Liver (tissue), 9 donors: Measurements from ENCODE around the gene HTR4. TPM values are rescaled to one million over a fixed set of nuclear protein-coding genes. Genes with fewer than 3 reads are reported as not detected.

Experiments
- DNase-seq: peaks from one replicate; pipeline ENCODE4 v3.0.0-alpha.2; 2017; ENCODE audit warnings: low spot score
- H3K27ac ChIP-seq, 2 donors: one replicate each; pipeline ENCODE4 v1.7.0; 2013; ENCODE audit warnings: inconsistent platforms in 2 of 2, low read length in 2 of 2, control low read depth in 1 of 2, low read depth in 1 of 2, mild to moderate bottlenecking in 1 of 2
- H3K27me3 ChIP-seq, 4 donors: one replicate each; pipeline versions ENCODE4 v1.6.1 to v1.7.0; 2013; ENCODE audit warnings: low read length in 3 of 4, inconsistent platforms in 1 of 4, mild to moderate bottlenecking in 1 of 4, moderate library complexity in 1 of 4; ENCODE audit not compliant: control insufficient read depth in 4 of 4, insufficient read depth in 4 of 4
- H3K36me3 ChIP-seq, 4 donors: one replicate each; pipeline versions ENCODE4 v1.6.1 to v1.7.0; 2013; ENCODE audit warnings: low read length in 3 of 4, mild to moderate bottlenecking in 3 of 4, low read depth in 1 of 4, moderate library complexity in 1 of 4; ENCODE audit not compliant: control insufficient read depth in 4 of 4, insufficient read depth in 3 of 4
- H3K4me1 ChIP-seq, 4 donors: one replicate each; pipeline versions ENCODE4 v1.6.1 to v1.7.0; 2013; ENCODE audit warnings: low read length in 3 of 4, mild to moderate bottlenecking in 3 of 4, moderate library complexity in 1 of 4; ENCODE audit not compliant: control insufficient read depth in 4 of 4, insufficient read depth in 4 of 4
- H3K4me3 ChIP-seq, 3 donors: one replicate each; pipeline versions ENCODE4 v1.6.1 to v1.7.0; 2013; ENCODE audit warnings: low read length in 3 of 3, control low read depth in 1 of 3, low read depth in 1 of 3, mild to moderate bottlenecking in 1 of 3
- H3K9ac ChIP-seq, 2 donors: one replicate each; pipeline ENCODE4 v1.7.0; 2013; ENCODE audit warnings: low read length in 2 of 2, mild to moderate bottlenecking in 2 of 2, moderate library complexity in 2 of 2, control low read depth in 1 of 2, low read depth in 1 of 2
- H3K9me3 ChIP-seq, 4 donors: one replicate each; pipeline versions ENCODE4 v1.6.1 to v1.7.0; 2013; ENCODE audit warnings: low read length in 3 of 4; ENCODE audit not compliant: control insufficient read depth in 4 of 4
- ATF3 ChIP-seq: IDR thresholded peaks from 2 replicates; pipeline ENCODE4 v1.6.1; 2016; ENCODE audit warnings: antibody characterized with exemption
- CTCF ChIP-seq: fragments of 150-350 bp; IDR thresholded peaks from 2 replicates; pipeline ENCODE4 v1.5.1; 2017; ENCODE audit warnings: improper control_type of control experiment, low read depth, low read length; ENCODE audit not compliant: missing input control
- EGR1 ChIP-seq, 2 donors: IDR thresholded peaks; 2 replicates each; pipeline ENCODE4 v1.6.1; 2016 to 2018; ENCODE audit warnings: antibody characterized with exemption in 2 of 2, low read depth in 2 of 2
- FOXA1 ChIP-seq: IDR thresholded peaks from 2 replicates; pipeline ENCODE4 v1.6.1; 2016; ENCODE audit warnings: antibody characterized with exemption
- FOXA2 ChIP-seq: IDR thresholded peaks from 2 replicates; pipeline ENCODE4 v1.6.1; 2016; ENCODE audit warnings: antibody characterized with exemption
- GABPA ChIP-seq, 2 donors: IDR thresholded peaks in 1 of 2; conservative IDR thresholded peaks in 1 of 2; 2 replicates each; pipeline ENCODE4 v1.6.1; 2016; ENCODE audit warnings: antibody characterized with exemption in 2 of 2, mild to moderate bottlenecking in 1 of 2, moderate library complexity in 1 of 2
- HNF4A ChIP-seq, 2 donors: conservative IDR thresholded peaks; 2 replicates each; pipeline ENCODE4 v1.6.1; 2016; ENCODE audit warnings: antibody characterized with exemption in 2 of 2, mild to moderate bottlenecking in 2 of 2
- HNF4G ChIP-seq: IDR thresholded peaks from 2 replicates; pipeline ENCODE4 v1.6.1; 2016; ENCODE audit warnings: antibody characterized with exemption
- JUND ChIP-seq, 2 donors: IDR thresholded peaks; 2 replicates each; pipeline ENCODE4 v1.6.1; 2016; ENCODE audit warnings: antibody characterized with exemption in 2 of 2
- MAX ChIP-seq: IDR thresholded peaks from 2 replicates; pipeline ENCODE4 v1.6.1; 2016; ENCODE audit warnings: antibody characterized with exemption
- NR2F2 ChIP-seq: IDR thresholded peaks from 2 replicates; pipeline ENCODE4 v1.6.1; 2016; ENCODE audit warnings: antibody characterized with exemption
- RAD21 ChIP-seq, 2 donors: IDR thresholded peaks; 2 replicates each; pipeline ENCODE4 v1.6.1; 2016; ENCODE audit warnings: antibody characterized with exemption in 2 of 2, mild to moderate bottlenecking in 2 of 2
- REST ChIP-seq: IDR thresholded peaks from 2 replicates; pipeline ENCODE4 v1.6.1; 2016; ENCODE audit warnings: antibody characterized with exemption, mild to moderate bottlenecking
- RXRA ChIP-seq, 2 donors: IDR thresholded peaks; 2 replicates each; pipeline ENCODE4 v1.6.1; 2017 to 2018; ENCODE audit warnings: antibody characterized with exemption in 2 of 2, mild to moderate bottlenecking in 1 of 2
- SP1 ChIP-seq: IDR thresholded peaks from 2 replicates; pipeline ENCODE4 v1.6.1; 2018; ENCODE audit warnings: antibody characterized with exemption, mild to moderate bottlenecking
- TAF1 ChIP-seq: conservative IDR thresholded peaks from 2 replicates; pipeline ENCODE4 v1.6.1; 2016; ENCODE audit warnings: antibody characterized with exemption, mild to moderate bottlenecking
- YY1 ChIP-seq: IDR thresholded peaks from 2 replicates; pipeline ENCODE4 v1.6.1; 2016; ENCODE audit warnings: antibody characterized with exemption, mild to moderate bottlenecking
- ZBTB33 ChIP-seq: IDR thresholded peaks from 2 replicates; pipeline ENCODE4 v1.6.1; 2016; ENCODE audit warnings: antibody characterized with exemption
- WGBS: extraction: QIAGEN DNeasy Blood & Tissue Kit; methylation state at CpG from one replicate; pipeline ENCODE4 v1.1.7; 2013; 5-methylcytosine and 5-hydroxymethylcytosine counted together
- polyA plus RNA-seq, 2 donors: library from polyadenylated mRNA; stranded (reverse) in 1 of 2; unstranded in 1 of 2; fragments of 200-250 nt in 1 of 2; fragments of >200 nt in 1 of 2; fragmentation: Nextera tagmentation in 1 of 2; extraction: Ambion mirVana in 1 of 2; gene quantifications; one replicate each; pipeline versions ENCODE4 v1.2.1 to v1.2.3, GENCODE V29; 2013 to 2015
- total RNA-seq, 2 donors: library from RNA; depleted of rRNA; stranded (reverse); fragments of >200 nt; gene quantifications; one replicate each; pipeline ENCODE4 v1.2.3, GENCODE V29; 2014
- donor health status: healthy.
- donor health status: healthy.
- donor health status: healthy.
- donor health status: healthy.
- donor health status: healthy.

The HTR4 gene
- total and polyA plus RNA-seq, 4 donors: 0.19 to 2.4 (median 0.98) TPM

- no peak for TF ChIP-seq CTCF
Measured at GRCh38 chr5:148436029-148436428, 218.3 kb downstream of the HTR4 start (continued).

- Histone ChIP-seq H3K36me3 (peaks cover 10 to 41% (median 31%) of the 10 kb centered on the region in 4 donors), H3K27ac (no peak overlapping the region), H3K27me3 (no peaks in the 10 kb centered on the region), H3K9me3 (no peaks in the 10 kb centered on the region), H3K4me1 (no peaks in the 10 kb centered on the region), H3K4me3 (no peak overlapping the region), H3K9ac (no peak overlapping the region)
- TF ChIP-seq HNF4G (no peak), GABPA (IDR thresholded peaks at IDR 0.05 in 1 of 2, conservative IDR thresholded peaks at IDR 0.05 in 1 of 2) (no peak), CTCF (no peak), EGR1 (IDR thresholded peaks at IDR 0.05; ENCODE audit: low read depth in 2 of 2) (no peak), RXRA (IDR thresholded peaks at IDR 0.05) (no peak), YY1 (no peak), JUND (IDR thresholded peaks at IDR 0.05) (no peak), RAD21 (IDR thresholded peaks at IDR 0.05) (no peak), MAX (no peak), TAF1 (no peak), SP1 (no peak), ATF3 (no peak), FOXA2 (no peak), HNF4A (conservative IDR thresholded peaks at IDR 0.05) (no peak), ZBTB33 (no peak), NR2F2 (no peak), FOXA1 (no peak), REST (no peak)
- no peak for DNase-seq
- WGBS: 98% methylated on average over 3 of the region's 3 CpGs
Measured at GRCh38 chr5:148433826-148434225, 220.5 kb downstream of the HTR4 start.

Other genes with a start within 250 kb of the HTR4 start
- gene ADRB2, start 172.1 kb upstream of the HTR4 start, total RNA-seq: 1 to 10 TPM; 4.0 to 7.6 TPM
- 1 to 10 TPM; 1.2 to 3.6 TPM for gene ADRB2, start 172.1 kb upstream of the HTR4 start, polyA plus RNA-seq